GM19467 (cell line): ENCODE data around the gene LARGE1.

ENCODE experiments used
- ATAC-seq: cut with Tn5 transposase; IDR thresholded peaks from one replicate; pipeline ENCODE4 v1.9.1; 2021; ENCODE audit warnings: mild to moderate bottlenecking, moderate library complexity; ENCODE audit not compliant: unreplicated experiment

LARGE1 gene

DNA sequence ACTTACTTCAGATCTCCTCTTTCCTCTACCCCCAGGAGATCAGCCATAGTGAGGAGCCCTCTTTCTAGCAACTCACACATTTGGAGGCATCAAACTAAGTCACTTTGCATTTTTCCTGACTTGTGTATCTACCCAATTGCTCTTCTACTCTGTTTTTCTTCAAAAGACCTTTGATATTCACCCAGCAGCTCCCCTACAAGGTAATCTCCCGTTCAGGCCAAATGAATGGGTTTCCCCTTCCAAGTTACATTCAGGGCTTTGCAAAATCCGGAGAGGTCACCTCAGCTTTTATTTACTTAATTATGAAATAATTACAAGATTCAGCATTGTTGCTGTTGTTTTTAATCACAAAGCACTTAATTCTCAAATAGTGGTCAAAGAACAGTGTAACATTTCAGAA, 6.1 kb downstream of the LARGE1 start:
- ATAC-seq: no peak

DNA sequence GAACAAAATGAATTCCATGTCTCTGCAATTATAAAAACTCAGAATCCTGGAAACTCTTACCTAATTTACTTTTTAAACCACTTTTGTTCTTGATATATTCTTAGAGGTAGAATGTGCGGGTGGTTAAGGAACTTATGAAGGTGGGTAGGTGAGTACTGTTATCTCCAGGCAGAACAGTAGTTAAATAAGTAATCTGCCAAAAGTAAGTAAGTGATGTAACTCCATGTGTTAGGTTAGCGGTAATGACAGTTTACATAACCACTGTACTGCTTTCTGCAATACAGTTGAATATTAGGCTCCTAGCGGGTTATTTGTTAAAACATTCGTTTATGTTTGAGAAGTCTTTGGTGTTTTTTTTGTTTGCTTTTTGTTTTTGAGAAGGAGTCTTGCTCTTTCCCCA, 7.1 kb downstream of the LARGE1 start:
- ATAC-seq: no peak

DNA sequence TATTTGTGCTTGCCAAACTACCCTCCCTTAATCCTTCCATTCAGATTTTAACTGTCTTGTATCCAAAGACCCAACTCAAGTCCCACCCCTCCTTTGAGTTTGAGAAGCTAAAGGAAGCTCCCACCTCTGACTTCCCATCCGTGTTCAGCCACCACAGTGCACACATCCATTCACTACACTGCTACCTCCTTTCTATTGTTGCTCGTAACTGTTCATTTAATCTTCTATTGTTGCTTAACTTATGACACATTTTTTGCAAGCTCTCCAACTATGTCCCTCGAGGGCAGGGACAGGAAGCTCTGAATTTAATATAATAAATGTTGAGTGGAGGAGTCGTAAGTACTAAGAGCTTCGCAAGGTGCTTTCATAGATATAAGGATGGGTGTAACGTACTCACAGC, 10.4 kb downstream of the LARGE1 start:
- no peak for ATAC-seq

DNA sequence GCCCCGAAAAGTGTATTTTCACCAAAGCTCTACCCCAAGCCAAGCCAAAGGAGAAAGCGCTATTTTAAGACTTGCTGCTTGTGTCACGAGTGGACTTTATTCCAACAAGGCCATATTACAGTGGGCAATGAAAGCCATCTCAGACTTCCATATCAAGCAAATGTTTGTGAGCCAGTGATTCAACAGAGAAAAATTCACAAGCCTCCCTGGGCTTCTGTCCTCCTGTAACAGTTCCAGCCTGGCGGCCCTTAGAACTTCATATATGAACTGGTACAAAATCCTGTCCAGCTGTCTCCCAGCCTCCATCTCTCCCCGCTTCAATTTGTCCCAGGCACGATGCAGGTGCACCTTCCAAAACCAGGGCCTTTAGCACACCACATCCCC, 11.2 kb downstream of the LARGE1 start:
- ATAC-seq: no peak

DNA sequence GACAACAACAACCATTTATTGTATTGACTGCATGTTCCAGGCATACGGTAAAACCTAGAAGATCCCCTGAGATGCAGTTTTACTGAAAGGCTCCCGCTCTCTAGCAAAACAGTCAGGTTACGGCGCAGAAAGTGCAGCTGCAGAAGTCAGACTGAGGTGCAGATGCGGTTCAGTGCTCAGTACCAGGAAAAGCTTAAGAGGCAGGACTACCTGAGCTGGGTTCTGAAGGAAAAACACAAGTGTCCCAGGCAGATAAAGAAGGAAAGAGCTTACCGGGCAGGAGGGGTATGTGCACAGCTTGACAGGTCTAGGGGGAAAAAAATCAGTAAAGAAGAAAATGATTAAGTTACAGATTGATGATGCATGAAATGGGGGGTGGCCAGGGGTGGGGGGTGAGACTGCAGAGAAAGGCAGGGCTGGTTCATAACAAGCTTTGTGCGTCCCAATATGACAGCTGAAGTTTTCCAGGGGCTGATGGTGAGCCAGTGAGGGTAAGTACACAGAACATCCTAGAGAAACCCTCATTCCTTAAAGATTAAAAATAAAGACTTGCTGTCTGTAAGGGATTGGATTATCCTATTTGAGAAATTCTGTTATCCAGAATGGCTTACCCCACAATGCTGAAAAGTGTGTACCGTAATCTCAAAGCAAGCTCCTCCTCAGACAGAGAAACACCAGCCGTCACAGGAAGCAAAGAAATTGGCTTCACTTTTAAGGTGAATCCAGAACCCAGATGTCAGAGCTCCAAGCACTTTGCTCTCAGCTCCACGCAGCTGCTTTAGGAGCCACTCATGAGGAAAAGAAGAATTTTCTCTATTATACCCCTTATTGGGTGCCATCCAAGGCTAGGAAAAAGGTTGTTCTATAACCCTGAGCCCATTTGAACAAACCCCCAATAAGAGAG, 11.9 kb downstream of the LARGE1 start:
- no peak for ATAC-seq

DNA sequence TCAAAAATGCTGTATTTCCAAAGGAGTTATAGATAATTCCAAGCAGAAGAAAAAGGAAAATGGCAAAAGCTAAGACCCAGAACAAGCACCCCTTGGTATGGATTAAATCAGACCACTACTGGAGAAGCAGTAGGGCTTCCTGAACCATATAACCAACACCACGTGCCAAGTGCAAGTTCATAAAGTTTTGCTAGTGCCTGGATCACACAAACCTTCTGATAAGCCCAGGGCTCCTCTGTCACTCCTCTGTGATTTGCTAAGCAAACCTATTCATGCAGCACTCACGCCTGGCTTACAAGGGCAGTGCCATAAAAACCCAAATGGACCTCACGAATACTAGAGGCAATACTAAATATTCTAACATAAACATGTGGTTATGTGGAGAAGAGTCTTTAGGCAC, 13.3 kb downstream of the LARGE1 start:
- no peak for ATAC-seq

DNA sequence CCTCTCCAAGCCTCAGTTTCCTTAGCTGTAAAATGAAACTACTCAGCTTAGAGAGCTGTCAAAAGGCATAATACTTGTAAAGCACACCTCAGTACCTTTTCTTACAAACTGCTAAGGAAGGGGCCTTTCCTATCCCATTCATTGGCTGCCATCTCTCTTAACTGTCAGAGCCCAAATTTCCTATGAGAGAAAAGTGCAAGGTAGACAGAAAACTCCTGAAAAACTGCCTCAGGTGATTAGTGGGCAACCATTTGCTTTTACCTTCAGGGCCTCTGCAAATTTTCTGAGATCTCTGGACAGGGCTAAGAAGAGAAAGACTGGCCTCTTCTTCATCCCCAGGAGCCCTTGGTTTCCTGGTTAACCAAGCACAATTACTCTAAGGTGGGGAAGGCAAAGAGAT, 13.8 kb downstream of the LARGE1 start:
- no peak for ATAC-seq

DNA sequence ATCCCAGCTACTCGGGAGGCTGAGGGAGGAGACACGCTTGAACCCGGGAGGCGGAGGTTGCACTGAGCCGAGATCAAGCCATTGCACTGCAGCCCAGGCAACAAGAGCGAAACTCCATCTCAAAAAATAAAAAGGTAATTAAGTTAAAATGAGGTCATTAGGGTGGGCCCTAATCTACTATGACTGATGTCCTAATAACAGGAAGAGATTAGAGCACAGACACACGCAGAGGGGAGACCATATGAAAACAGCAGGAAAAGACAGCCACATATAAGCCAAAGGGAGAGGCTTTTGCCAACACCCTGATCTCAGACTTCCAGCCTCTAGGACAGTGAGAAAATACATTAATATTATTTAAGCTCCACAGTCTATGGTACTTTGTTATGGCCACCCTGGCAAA, 17.3 kb downstream of the LARGE1 start:
- ATAC-seq: no peak

DNA sequence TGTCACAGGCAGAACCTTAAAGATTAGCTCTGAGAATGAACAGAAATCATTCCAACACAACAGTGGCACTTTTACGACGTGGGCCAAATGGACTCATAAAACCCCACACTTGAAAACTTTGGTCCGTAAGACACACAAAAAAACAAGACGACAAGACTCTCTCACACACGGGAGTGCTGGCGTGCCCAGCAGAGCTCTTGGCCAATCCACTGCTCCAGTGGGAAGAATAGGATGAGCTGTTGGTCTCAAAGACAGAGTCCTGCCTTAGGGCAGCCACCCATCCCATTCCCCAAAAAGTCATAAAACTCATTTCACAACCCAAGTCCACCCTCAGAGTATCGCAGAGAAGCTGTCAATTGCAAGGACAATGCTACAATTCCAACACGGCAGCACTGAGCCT, 18.2 kb downstream of the LARGE1 start:
- ATAC-seq: no peak

DNA sequence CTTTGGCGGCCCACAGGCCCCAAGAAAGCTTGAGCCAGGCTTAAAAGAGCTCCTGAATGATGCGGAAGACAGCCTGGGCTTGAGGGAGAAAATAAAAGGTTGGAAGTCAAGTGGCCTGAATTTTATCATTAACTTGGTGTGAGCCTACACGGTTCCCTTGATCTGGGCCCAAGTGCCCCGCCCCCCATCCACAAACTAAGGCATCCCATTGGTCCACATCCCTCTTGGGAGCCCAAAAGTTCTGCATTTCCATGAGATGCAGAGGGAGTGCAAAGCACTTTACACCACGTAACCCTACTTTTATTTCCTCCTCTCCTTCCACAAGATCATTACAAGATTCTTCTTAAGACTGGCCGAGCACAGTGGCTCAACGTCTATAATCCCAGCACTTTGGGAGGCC, 22.2 kb downstream of the LARGE1 start:
- no peak for ATAC-seq

DNA sequence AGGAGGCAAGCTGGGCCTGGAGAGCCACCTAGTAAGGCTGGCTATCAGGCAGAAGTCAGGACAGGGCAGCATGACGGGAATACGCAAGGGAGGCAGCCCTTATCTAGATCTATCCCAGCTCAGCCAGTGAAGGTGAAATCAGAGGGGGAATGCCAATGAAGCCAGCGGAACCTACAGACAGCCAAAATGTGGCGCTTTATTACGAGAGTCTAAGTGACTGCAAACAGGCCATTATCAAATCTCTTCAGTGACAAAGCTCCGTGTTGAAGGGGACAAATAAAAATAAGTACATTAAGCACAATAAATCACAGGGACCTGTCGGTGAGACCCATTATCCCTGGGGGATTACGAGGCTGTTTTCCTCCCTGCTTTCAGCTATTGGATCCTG, 22.8 kb downstream of the LARGE1 start:
- no peak for ATAC-seq

DNA sequence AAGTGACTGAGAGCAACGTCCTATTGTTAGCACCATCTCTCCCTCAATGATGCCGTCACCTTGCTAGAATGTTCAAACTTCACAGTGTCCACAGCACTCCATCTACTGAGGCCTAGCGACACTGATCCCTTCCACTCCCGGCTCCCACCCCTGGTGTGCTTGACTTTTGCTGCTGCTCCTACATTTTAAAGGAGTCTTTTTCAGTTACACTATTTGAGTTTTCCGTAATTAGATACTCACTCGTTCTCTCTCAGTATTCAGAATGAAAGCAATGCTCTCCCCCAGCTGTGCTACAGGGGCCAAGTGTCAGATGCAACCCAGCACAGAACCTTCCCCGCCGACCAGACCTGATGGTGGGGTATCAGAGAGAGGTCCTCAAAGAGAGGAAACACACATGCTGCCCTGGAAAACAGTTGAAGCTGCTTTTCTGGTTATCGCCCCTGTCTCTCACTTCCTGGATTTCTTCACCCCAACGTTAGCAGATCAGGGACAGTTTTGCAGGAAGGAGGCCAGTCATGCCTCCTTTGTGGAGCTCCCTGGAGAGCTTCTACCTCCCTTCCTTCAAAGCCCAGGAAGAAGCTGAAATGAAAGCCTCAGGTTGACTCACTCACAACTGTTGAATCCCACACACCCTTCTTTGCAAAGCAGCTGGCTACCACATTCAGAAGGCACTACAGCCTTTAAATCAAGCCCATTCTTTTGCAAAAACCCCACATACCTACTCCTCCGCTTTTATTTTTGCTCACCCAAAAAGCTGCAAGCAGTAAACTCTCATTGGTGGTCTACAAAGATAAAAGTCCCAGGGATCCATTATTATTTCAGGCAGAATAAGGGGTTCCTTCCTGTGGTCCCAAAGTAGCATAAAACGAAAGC, 23.5 kb downstream of the LARGE1 start:
- no peak for ATAC-seq

DNA sequence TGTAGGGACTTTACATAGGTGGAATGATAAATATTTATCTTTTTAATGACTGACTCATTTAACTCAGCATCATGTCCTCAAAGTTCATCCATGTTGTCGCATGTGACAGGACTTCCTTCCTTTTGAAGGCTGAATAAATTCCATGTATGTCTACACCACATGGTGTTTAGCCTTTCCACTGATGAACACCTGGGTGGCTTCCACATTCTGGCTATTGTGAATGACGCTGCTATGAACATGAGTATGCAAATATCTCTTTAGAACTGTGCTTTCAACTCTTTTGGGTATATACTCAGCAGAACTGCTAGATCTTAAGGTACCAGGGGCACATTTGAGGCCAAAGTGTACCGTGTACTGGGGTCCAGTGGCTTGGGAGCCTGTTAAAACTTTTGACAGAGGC, 24.1 kb downstream of the LARGE1 start:
- ATAC-seq: no peak

DNA sequence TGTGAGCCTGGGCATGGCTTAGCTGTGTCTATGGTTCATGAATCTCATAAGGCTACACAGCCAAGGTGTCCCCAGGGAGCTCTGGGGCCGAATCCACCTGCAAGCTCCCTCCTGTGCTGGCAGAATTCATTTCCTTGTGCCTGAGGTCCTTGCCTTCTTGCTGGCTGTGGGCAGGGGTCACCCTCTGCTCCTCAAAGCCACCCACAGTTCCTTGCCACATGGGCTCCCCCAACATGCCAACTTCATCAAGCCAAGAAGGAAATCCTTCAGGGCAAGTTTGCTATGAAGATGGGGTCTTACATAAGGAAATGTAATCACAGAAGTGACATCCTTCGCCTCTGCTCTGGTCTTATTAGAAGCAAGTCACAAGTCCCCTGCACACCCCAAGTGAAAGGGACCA, 24.8 kb downstream of the LARGE1 start:
- no peak for ATAC-seq

DNA sequence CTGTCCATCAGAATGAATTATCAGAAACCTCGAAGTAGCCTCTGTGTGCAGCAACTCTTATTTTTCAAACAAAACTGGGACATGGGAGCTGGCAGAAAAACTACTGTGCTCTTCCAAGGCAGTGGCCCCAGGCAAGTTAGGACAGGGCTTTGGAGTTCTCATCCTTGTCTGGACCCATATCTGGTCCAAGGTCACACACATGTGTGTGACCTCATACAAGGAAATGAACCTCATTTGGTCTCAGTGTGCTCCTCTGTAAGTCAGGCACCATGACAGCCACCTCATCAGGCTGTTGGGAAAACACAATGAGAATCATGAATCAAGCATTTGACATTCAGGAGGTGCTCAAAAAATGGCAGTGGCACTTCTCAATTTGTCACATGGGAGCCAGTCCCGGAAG, 25.8 kb downstream of the LARGE1 start:
- no peak for ATAC-seq

DNA sequence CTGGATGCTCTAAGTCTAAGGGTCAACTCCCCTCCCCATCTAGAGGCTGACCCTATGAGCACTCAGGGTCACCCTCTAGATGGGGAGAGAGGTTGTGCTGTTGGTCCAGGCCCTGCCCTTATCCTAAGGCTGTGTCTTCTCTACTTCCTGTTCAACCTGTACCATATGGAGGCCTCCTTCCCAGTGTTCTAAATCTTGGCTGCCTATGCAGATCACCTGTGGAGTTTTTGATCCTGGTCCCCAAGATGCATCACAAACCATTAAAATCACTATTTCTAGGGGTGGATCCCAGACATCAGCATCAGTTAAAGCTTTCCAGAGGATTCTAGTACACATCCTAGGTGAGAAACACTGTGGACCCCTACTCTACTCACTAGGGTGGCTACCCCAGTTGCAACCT, 26.2 kb downstream of the LARGE1 start:
- no peak for ATAC-seq

DNA sequence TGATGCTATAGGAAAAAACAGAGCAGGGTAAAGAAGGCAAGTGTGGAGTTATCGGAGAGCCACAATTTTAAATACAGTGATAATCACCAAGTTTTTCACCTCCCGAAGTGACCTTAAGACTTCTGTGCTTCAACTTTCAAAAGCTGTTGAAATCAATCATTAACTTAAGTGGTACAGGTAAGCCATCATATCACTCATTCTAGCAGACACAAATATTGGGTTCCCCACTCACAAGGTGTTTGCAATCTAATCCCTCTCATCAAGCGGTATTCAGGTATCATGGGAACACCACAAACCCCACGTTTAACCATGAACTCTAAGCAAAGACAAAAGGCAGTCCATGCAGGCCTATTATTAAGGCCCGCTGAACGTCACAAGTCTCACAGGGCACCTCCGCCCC, 26.8 kb downstream of the LARGE1 start:
- no peak for ATAC-seq

DNA sequence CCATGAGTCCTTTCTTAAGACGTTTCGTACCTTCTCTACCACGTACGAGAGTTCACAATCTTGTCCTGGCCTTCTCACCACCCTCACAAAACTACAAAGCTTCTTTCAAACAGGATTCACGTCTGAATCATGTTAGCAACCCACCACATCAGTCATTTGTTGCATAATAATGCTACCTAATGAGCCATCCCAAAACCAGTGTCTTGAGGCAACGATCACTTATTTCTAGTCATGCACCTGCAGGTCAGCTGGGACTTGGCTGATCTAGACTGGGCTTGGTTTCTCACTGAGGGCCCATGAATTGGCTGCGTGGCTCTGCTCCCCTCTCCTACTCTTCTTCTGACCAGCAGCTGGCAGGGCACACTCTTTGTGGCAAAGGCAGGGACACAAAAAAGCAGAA, 28.3 kb downstream of the LARGE1 start:
- ATAC-seq: no peak

DNA sequence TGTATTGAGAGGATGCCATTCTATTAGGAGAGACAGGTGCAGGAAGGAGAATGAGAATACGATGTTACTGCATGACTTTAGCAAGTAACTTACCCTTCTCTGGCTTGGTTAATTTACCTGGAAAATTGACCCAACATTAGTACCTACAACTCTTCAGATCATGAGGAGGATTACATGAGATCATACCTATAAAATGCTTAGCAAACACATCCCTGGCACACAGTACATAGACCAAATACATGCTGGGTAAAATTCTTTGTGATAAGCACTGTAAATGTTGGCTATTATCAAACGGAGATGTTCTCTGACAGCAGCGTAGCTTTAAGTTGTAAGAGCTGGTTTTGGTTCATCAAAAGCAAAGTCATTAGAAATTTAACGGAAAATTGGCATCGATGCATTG, 28.8 kb downstream of the LARGE1 start:
- ATAC-seq: no peak

DNA sequence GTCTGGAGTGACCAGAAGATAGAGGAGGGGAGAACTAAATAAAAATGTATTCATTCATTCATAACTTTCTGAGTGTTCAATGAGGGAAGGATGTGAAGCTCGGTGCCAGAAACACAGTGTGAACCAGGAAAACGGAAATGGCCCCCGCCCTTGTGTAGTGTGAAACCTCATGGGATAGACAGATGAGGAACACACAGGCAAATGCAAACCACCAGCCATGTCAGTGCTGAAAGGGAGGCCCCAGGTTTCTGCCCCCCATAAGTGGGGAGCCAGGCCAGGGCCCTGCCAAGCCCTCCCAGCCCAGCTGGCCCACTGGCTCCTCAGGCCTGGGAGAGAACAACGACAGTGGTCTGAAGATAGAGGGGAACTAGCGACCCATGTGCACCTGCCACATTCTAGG, 30.5 kb downstream of the LARGE1 start:
- ATAC-seq: no peak

DNA sequence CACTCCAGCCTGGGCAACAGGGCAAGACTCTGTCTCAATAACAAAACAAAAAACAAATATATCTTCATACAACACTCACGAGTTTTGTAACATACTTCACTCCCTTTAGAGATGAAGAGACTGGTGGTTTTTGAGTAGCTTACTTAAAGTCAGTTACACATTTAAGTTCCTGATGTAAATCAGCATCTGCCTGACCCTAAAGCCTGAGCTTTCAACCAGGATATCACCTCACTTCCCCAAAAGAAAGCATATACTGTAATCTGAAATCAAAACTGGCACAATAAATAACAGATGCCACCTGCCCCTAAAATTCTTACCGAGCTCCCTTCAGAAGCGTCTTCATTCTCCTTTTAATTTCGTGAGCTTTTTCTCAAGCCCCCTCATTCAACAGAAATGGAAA, 31.5 kb downstream of the LARGE1 start:
- no peak for ATAC-seq

DNA sequence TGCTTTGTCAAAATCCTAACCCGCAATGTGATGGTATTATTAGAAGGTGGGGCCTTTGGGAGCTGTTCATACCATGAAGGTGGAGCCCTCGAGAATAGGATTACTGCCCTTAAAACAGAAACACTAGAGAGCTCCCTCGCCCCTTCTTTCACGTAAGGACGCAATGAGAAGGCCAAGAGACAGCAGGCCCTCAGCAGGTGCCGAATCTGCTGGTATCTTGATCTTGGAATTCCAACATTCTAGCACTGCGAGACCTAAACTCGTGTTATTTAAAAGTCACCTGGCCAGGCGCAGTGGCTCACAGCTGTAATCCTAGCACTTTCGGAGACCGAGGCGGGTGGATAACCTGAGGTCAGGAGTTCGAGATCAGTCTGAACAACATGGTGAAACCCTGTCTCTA, 33.1 kb downstream of the LARGE1 start:
- no peak for ATAC-seq
